ENCODE data around the gene NCOA5. TPM values are rescaled to one million over a fixed set of nuclear protein-coding genes. Genes with fewer than 3 reads are reported as not detected.
"Not testable (repeated sequence)": the region's sequence is repeated elsewhere in the genome, so short reads cannot be mapped to it uniquely, and the experiment has no call there.

The NCOA5 gene
- total RNA-seq, 1 donor from 2014 or later, result 27.5 TPM

- Mint-ChIP-seq H3K27me3 (ENCODE audit: low read depth) (peaks cover 35% of the 10 kb centered on the region), H3K9me3 (no peaks in the 10 kb centered on the region), H3K27ac (no peak overlapping the region), H3K4me1 (ENCODE audit: low read depth) (no peaks in the 10 kb centered on the region), H3K4me3 (ENCODE audit: low read depth) (no peak overlapping the region), H3K36me3 (ENCODE audit: low read depth) (no peaks in the 10 kb centered on the region)
- no peak for DNase-seq (ENCODE audit: low spot score)
- intact Hi-C loops (cut with micrococcal nuclease), result no loop called here
These were observed 9.9 kb upstream of the NCOA5 start for GRCh38 chr20:46099491-46100287.

GRCh38 chr20:46093531-46093930 lies 3.8 kb upstream of the NCOA5 start:
- Mint-ChIP-seq H3K9me3 (no peaks in the 10 kb centered on the region), H3K36me3 (ENCODE audit: low read depth) (no peaks in the 10 kb centered on the region), H3K4me3 (ENCODE audit: low read depth) (no peak overlapping the region), H3K27ac (no peak overlapping the region), H3K4me1 (ENCODE audit: low read depth) (peaks cover 7% of the 10 kb centered on the region), H3K27me3 (ENCODE audit: low read depth) (peaks cover 6% of the 10 kb centered on the region)
- intact Hi-C loops (cut with micrococcal nuclease), result no loop called here
- no peak for DNase-seq (ENCODE audit: low spot score)

GRCh38 chr20:46091622-46092535 lies 2.1 kb upstream of the NCOA5 start:
- H3K9me3 Mint-ChIP-seq; H3K36me3 Mint-ChIP-seq (ENCODE audit: low read depth); H3K27me3 Mint-ChIP-seq (ENCODE audit: low read depth); H3K4me3 Mint-ChIP-seq (ENCODE audit: low read depth); intact Hi-C loops (cut with micrococcal nuclease); H3K27ac Mint-ChIP-seq; DNase-seq (ENCODE audit: low spot score): not testable (repeated sequence)
- H3K4me1 Mint-ChIP-seq (ENCODE audit: low read depth), result peaks cover 17% of the 10 kb centered on the region

GRCh38 chr20:46089167-46089416 lies 670 bp downstream of the NCOA5 start:
- intact Hi-C loops (cut with micrococcal nuclease), result loop anchor here (1.0 to 2.0 kb wide), 3 partner anchors 66 to 318 kb away; partner anchors contain the start of genes ELMO2 and UBE2C
- Mint-ChIP-seq H3K36me3 (ENCODE audit: low read depth) (peaks cover 7% of the 10 kb centered on the region), H3K27ac (peak overlapping the region; percentile 87), H3K9me3 (no peaks in the 10 kb centered on the region), H3K27me3 (ENCODE audit: low read depth) (peaks cover 1% of the 10 kb centered on the region), H3K4me3 (ENCODE audit: low read depth) (peak overlapping the region; percentile 91), H3K4me1 (ENCODE audit: low read depth) (peaks cover 28% of the 10 kb centered on the region)
- DNase-seq (ENCODE audit: low spot score), result no peak

GRCh38 chr20:46088409-46089166 lies 1.2 kb downstream of the NCOA5 start:
- DNase-seq (ENCODE audit: low spot score), result no peak
- H3K27ac Mint-ChIP-seq, result no peak overlapping the region
- no peaks in the 10 kb centered on the region for H3K27me3 Mint-ChIP-seq (ENCODE audit: low read depth)
- no peaks in the 10 kb centered on the region for H3K9me3 Mint-ChIP-seq
- intact Hi-C loops (cut with micrococcal nuclease), result loop anchor here (1.0 to 2.0 kb wide), 3 partner anchors 65 to 318 kb away; partner anchors contain the start of genes ELMO2 and UBE2C
- peak overlapping the region; percentile 91 for H3K4me3 Mint-ChIP-seq (ENCODE audit: low read depth)
- peaks cover 7% of the 10 kb centered on the region for H3K36me3 Mint-ChIP-seq (ENCODE audit: low read depth)
- H3K4me1 Mint-ChIP-seq (ENCODE audit: low read depth), result peaks cover 28% of the 10 kb centered on the region

GRCh38 chr20:46087161-46087560 lies 2.6 kb downstream of the NCOA5 start:
- Mint-ChIP-seq H3K27ac (no peak overlapping the region), H3K4me3 (ENCODE audit: low read depth) (no peak overlapping the region), H3K36me3 (ENCODE audit: low read depth) (peaks cover 7% of the 10 kb centered on the region), H3K27me3 (ENCODE audit: low read depth) (no peaks in the 10 kb centered on the region), H3K4me1 (ENCODE audit: low read depth) (peaks cover 29% of the 10 kb centered on the region), H3K9me3 (no peaks in the 10 kb centered on the region)
- intact Hi-C loops (cut with micrococcal nuclease), result no loop called here
- no peak for DNase-seq (ENCODE audit: low spot score)

GRCh38 chr20:46085179-46085851 lies 4.4 kb downstream of the NCOA5 start:
- intact Hi-C loops (cut with micrococcal nuclease), result no loop called here
- Mint-ChIP-seq H3K36me3 (ENCODE audit: low read depth) (peaks cover 7% of the 10 kb centered on the region), H3K27ac (no peak overlapping the region), H3K4me3 (ENCODE audit: low read depth) (no peak overlapping the region), H3K9me3 (no peaks in the 10 kb centered on the region), H3K4me1 (ENCODE audit: low read depth) (peaks cover 25% of the 10 kb centered on the region), H3K27me3 (ENCODE audit: low read depth) (no peaks in the 10 kb centered on the region)
- no peak for DNase-seq (ENCODE audit: low spot score)

GRCh38 chr20:46084805-46085178 lies 5.0 kb downstream of the NCOA5 start:
- Mint-ChIP-seq H3K4me3 (ENCODE audit: low read depth) (no peak overlapping the region), H3K36me3 (ENCODE audit: low read depth) (peaks cover 7% of the 10 kb centered on the region), H3K27me3 (ENCODE audit: low read depth) (no peaks in the 10 kb centered on the region), H3K4me1 (ENCODE audit: low read depth) (peaks cover 22% of the 10 kb centered on the region), H3K9me3 (no peaks in the 10 kb centered on the region), H3K27ac (no peak overlapping the region)
- intact Hi-C loops (cut with micrococcal nuclease), result no loop called here
- DNase-seq (ENCODE audit: low spot score), result no peak

GRCh38 chr20:46083531-46084061 lies 6.2 kb downstream of the NCOA5 start:
- intact Hi-C loops (cut with micrococcal nuclease), result no loop called here
- no peaks in the 10 kb centered on the region for H3K9me3 Mint-ChIP-seq

GRCh38 chr20:46083101-46083500 lies 6.7 kb downstream of the NCOA5 start:
- no peak overlapping the region for H3K4me3 Mint-ChIP-seq (ENCODE audit: low read depth)
- no peaks in the 10 kb centered on the region for H3K9me3 Mint-ChIP-seq
- H3K27ac Mint-ChIP-seq, result no peak overlapping the region
- intact Hi-C loops (cut with micrococcal nuclease), result no loop called here
- no peaks in the 10 kb centered on the region for H3K27me3 Mint-ChIP-seq (ENCODE audit: low read depth)
- no peak for DNase-seq (ENCODE audit: low spot score)
- H3K36me3 Mint-ChIP-seq (ENCODE audit: low read depth), result peaks cover 21% of the 10 kb centered on the region
- peaks cover 18% of the 10 kb centered on the region for H3K4me1 Mint-ChIP-seq (ENCODE audit: low read depth)

More at GRCh38 chr20:46083531-46084061, 6.2 kb downstream of the NCOA5 start:
- Mint-ChIP-seq H3K36me3 (ENCODE audit: low read depth) (peaks cover 18% of the 10 kb centered on the region), H3K4me3 (ENCODE audit: low read depth) (no peak overlapping the region), H3K27ac (no peak overlapping the region), H3K4me1 (ENCODE audit: low read depth) (peaks cover 22% of the 10 kb centered on the region), H3K27me3 (ENCODE audit: low read depth) (no peaks in the 10 kb centered on the region)
- DNase-seq (ENCODE audit: low spot score), result no peak

GRCh38 chr20:46081074-46081473 lies 8.7 kb downstream of the NCOA5 start:
- Mint-ChIP-seq H3K36me3 (ENCODE audit: low read depth) (peaks cover 24% of the 10 kb centered on the region), H3K4me3 (ENCODE audit: low read depth) (no peak overlapping the region), H3K27ac (no peak overlapping the region), H3K9me3 (no peaks in the 10 kb centered on the region), H3K4me1 (ENCODE audit: low read depth) (peaks cover 6% of the 10 kb centered on the region), H3K27me3 (ENCODE audit: low read depth) (no peaks in the 10 kb centered on the region)
- no peak for DNase-seq (ENCODE audit: low spot score)
- intact Hi-C loops (cut with micrococcal nuclease), result no loop called here

- Mint-ChIP-seq H3K4me1 (ENCODE audit: low read depth) (peaks cover 4% of the 10 kb centered on the region), H3K27me3 (ENCODE audit: low read depth) (no peaks in the 10 kb centered on the region), H3K27ac (no peak overlapping the region), H3K9me3 (no peaks in the 10 kb centered on the region), H3K4me3 (ENCODE audit: low read depth) (no peak overlapping the region), H3K36me3 (ENCODE audit: low read depth) (peaks cover 37% of the 10 kb centered on the region)
- DNase-seq (ENCODE audit: low spot score), result no peak
- intact Hi-C loops (cut with micrococcal nuclease), result no loop called here
These were observed 10.8 kb downstream of the NCOA5 start for GRCh38 chr20:46078954-46079353.
